GM23338 (cell line): Measurements from ENCODE around the gene LCNL1. TPM values are rescaled to one million over a fixed set of nuclear protein-coding genes. Genes with fewer than 3 reads are reported as not detected.

Source experiments
- ATAC-seq: fragments of 200-7000 bp; cut with Tn5 transposase; 3 replicates; pipeline ENCODE4 v1.9.1; 2020
- DNase-seq: peaks from one replicate; pipeline ENCODE4 v3.0.0-alpha.2; 2015; ENCODE audit warnings: low spot score
- H2AFZ ChIP-seq: fragments of 200-600 bp; sonication (generic); 2 replicates; pipeline ENCODE4 v1.8.0; 2016; ENCODE audit warnings: antibody characterized with exemption, mild to moderate bottlenecking, moderate library complexity
- H3F3A ChIP-seq: fragments of 200-600 bp; sonication (generic); replicated peaks from 2 replicates; pipeline ENCODE4 v1.8.0; 2017; ENCODE audit warnings: antibody characterized with exemption, mixed run types, low read depth
- H3K27ac ChIP-seq: fragments of 200-600 bp; sonication (generic); 2 replicates; pipeline ENCODE4 v1.6.1; 2016; ENCODE audit warnings: low read depth
- H3K27me3 ChIP-seq: fragments of 200-600 bp; sonication (generic); 2 replicates; pipeline ENCODE4 v1.8.0; 2016; ENCODE audit warnings: mild to moderate bottlenecking, mixed run types, moderate library complexity; ENCODE audit not compliant: insufficient read depth
- H3K36me3 ChIP-seq: fragments of 200-600 bp; sonication (generic); 2 replicates; pipeline ENCODE4 v1.8.0; 2016; ENCODE audit warnings: mild to moderate bottlenecking; ENCODE audit not compliant: insufficient read depth
- H3K4me1 ChIP-seq: fragments of 200-600 bp; sonication (generic); 2 replicates; pipeline ENCODE4 v1.8.0; 2016; ENCODE audit warnings: mild to moderate bottlenecking, moderate library complexity; ENCODE audit not compliant: insufficient read depth
- H3K4me2 ChIP-seq: fragments of 200-600 bp; sonication (generic); 2 replicates; pipeline ENCODE4 v1.7.1; 2017; ENCODE audit warnings: mixed run types
- H3K4me3 ChIP-seq: fragments of 200-600 bp; sonication (generic); 2 replicates; pipeline ENCODE4 v1.6.1; 2016; ENCODE audit warnings: mixed run types
- H3K79me2 ChIP-seq: fragments of 200-600 bp; sonication (generic); replicated peaks from 2 replicates; pipeline ENCODE4 v1.8.0; 2017; ENCODE audit warnings: mild to moderate bottlenecking; ENCODE audit not compliant: insufficient read depth
- H3K9me2 ChIP-seq: fragments of 200-600 bp; sonication (generic); 2 replicates; pipeline ENCODE4 v1.8.0; 2017; ENCODE audit not compliant: insufficient read depth
- H4K20me1 ChIP-seq: fragments of 200-600 bp; sonication (generic); replicated peaks from 2 replicates; pipeline ENCODE4 v1.8.0; 2017; ENCODE audit warnings: mild to moderate bottlenecking; ENCODE audit not compliant: insufficient read depth
- H3K27ac Mint-ChIP-seq: 2 replicates; pipeline ENCODE4 v1.8.0; 2020; ENCODE audit warnings: inconsistent platforms, mild to moderate bottlenecking, moderate library complexity, mixed read lengths
- H3K27me3 Mint-ChIP-seq: 3 replicates; pipeline ENCODE4 v1.8.0; 2022; ENCODE audit warnings: low read depth, mild to moderate bottlenecking, moderate library complexity, mixed read lengths, inconsistent platforms; ENCODE audit not compliant: insufficient read depth, poor library complexity
- H3K36me3 Mint-ChIP-seq: 3 replicates; pipeline ENCODE4 v1.8.0; 2021; ENCODE audit warnings: low read depth, mild to moderate bottlenecking, inconsistent platforms, moderate library complexity, mixed read lengths
- H3K4me1 Mint-ChIP-seq: 3 replicates; pipeline ENCODE4 v1.8.0; 2020; ENCODE audit warnings: mild to moderate bottlenecking, inconsistent platforms, mixed read lengths
- H3K4me3 Mint-ChIP-seq: 3 replicates; pipeline ENCODE4 v1.8.0; 2021; ENCODE audit warnings: moderate library complexity, mild to moderate bottlenecking, inconsistent platforms, mixed read lengths
- H3K9me3 Mint-ChIP-seq: 3 replicates; pipeline ENCODE4 v1.8.0; 2020; ENCODE audit warnings: moderate library complexity, mild to moderate bottlenecking, inconsistent platforms, mixed read lengths
- CTCF ChIP-seq, 2 experiments: fragments of 200-600 bp in 1 of 2; sonication (generic) in 1 of 2; conservative IDR thresholded peaks; 2 replicates each; pipeline versions ENCODE4 v1.5.1 to v1.6.1; 2016 to 2017; ENCODE audit warnings: antibody characterized with exemption in 2 of 2, low read depth in 2 of 2, mild to moderate bottlenecking in 2 of 2, moderate library complexity in 1 of 2
- ETS1 ChIP-seq: IDR thresholded peaks from 2 replicates; pipeline ENCODE4 v1.6.1; 2016; ENCODE audit warnings: antibody characterized with exemption
- EZH2 ChIP-seq: fragments of 200-600 bp; sonication (generic); IDR thresholded peaks from one replicate; pipeline ENCODE4 v1.8.0; 2017; ENCODE audit warnings: antibody characterized with exemption, mild to moderate bottlenecking, low read depth; ENCODE audit not compliant: unreplicated experiment
- EZH2phosphoT487 ChIP-seq: fragments of 200-600 bp; sonication (generic); IDR thresholded peaks from one replicate; pipeline ENCODE4 v1.8.1; 2018; ENCODE audit warnings: antibody characterized with exemption; ENCODE audit not compliant: unreplicated experiment
- JUNB ChIP-seq: IDR thresholded peaks from one replicate; pipeline ENCODE4 v1.6.1; 2016; ENCODE audit warnings: antibody characterized with exemption; ENCODE audit not compliant: unreplicated experiment
- NANOG ChIP-seq: IDR thresholded peaks from 2 replicates; pipeline ENCODE4 v1.6.1; 2016; ENCODE audit warnings: antibody characterized with exemption, borderline replicate concordance
- POLR2AphosphoS5 ChIP-seq: IDR thresholded peaks from 2 replicates; pipeline ENCODE4 v1.6.1; 2016; ENCODE audit warnings: antibody characterized with exemption, low read depth
- REST ChIP-seq: IDR thresholded peaks from one replicate; pipeline ENCODE4 v1.6.1; 2018; ENCODE audit warnings: antibody characterized with exemption; ENCODE audit not compliant: unreplicated experiment
- STAT1 ChIP-seq: IDR thresholded peaks from one replicate; pipeline ENCODE4 v1.6.1; 2016; ENCODE audit warnings: antibody characterized with exemption; ENCODE audit not compliant: unreplicated experiment
- ZNF331 ChIP-seq: fragments of 250-450 bp; sonication (Bioruptor Pico); IDR thresholded peaks from 2 replicates; pipeline ENCODE4 v1.5.0; 2020; ENCODE audit warnings: low read depth, mild to moderate bottlenecking, moderate library complexity
- ZNF462 ChIP-seq: fragments of 250-450 bp; sonication (Bioruptor Pico); IDR thresholded peaks from 2 replicates; pipeline ENCODE4 v1.5.0; 2020; ENCODE audit warnings: mild to moderate bottlenecking, moderate library complexity
- polyA plus RNA-seq: library from polyadenylated mRNA; unstranded; fragments of >200 nt; fragmentation: Nextera tagmentation; extraction: Ambion mirVana; gene quantifications from 2 replicates; pipeline ENCODE4 v1.2.1, GENCODE V29; 2016
- total RNA-seq: library from RNA; depleted of rRNA; stranded (reverse); fragments of >200 nt; shearing (Covaris generic); gene quantifications from 2 replicates; pipeline ENCODE4 v1.2.3, GENCODE V29; 2014

Gene LCNL1
- total and polyA plus RNA-seq, 2 experiments from 2014 or later = 0.11 TPM; not detected in 1

- TF ChIP-seq ZNF462 (CRISPR knock-in tag) = no peak
These were observed 34.8 kb upstream of the LCNL1 start (continued) for GRCh38 chr9:136947955-136948510.

- no peaks in the 10 kb centered on the region for H3K9me2 ChIP-seq
- H3K4me3 ChIP-seq = peak overlapping the region; percentile 72
- ATAC-seq (peak; percentile 13), DNase-seq (peak; percentile 46)
- no peak overlapping the region for H3K27ac ChIP-seq
- peak overlapping the region; percentile 89 for H3K4me2 ChIP-seq
- H3F3A ChIP-seq = no peaks in the 10 kb centered on the region; the same call in 1 of the 2 replicates
- Mint-ChIP-seq H3K4me1 (peaks cover 8% of the 10 kb centered on the region), H3K4me3 (peak overlapping the region; percentile 80), H3K36me3 (no peaks in the 10 kb centered on the region), H3K27ac (no peak overlapping the region), H3K9me3 (no peaks in the 10 kb centered on the region), H3K27me3 (peaks cover 9% of the 10 kb centered on the region)
- peaks cover 9% of the 10 kb centered on the region for H3K4me1 ChIP-seq
- no peaks in the 10 kb centered on the region for H4K20me1 ChIP-seq
- H3K27me3 ChIP-seq = no peaks in the 10 kb centered on the region
- no peaks in the 10 kb centered on the region for H3K79me2 ChIP-seq
- no peaks in the 10 kb centered on the region for H3K36me3 ChIP-seq
- no peak overlapping the region for H2AFZ ChIP-seq
- TF ChIP-seq CTCF (conservative IDR thresholded peaks at IDR 0.05; ENCODE audit: low read depth in 2 of 2) = no peak
- no peak for TF ChIP-seq EZH2
- no peak for TF ChIP-seq NANOG
- no peak for TF ChIP-seq ZNF331
- TF ChIP-seq EZH2phosphoT487 = no peak
- TF ChIP-seq JUNB = no peak
- no peak for TF ChIP-seq REST
- no peak for TF ChIP-seq ETS1
- no peak for TF ChIP-seq POLR2AphosphoS5
- TF ChIP-seq STAT1 = no peak
These were observed 33.5 kb upstream of the LCNL1 start for GRCh38 chr9:136949239-136949816.
